OCI-LY7 (cell line): ENCODE measurements around the gene CHODL.

Source experiments
- EZH2phosphoT487 ChIP-seq: fragments of 200-600 bp; sonication (generic); IDR thresholded peaks from 2 replicates; pipeline ENCODE4 v1.6.1; 2018; ENCODE audit warnings: low read depth, borderline replicate concordance, mild to moderate bottlenecking, mixed run types, antibody characterized with exemption, low read length, moderate library complexity, mixed read lengths
- TF ChIP-seq, protein P1 (sequence below): fragments of 200-600 bp; sonication (generic); conservative IDR thresholded peaks from 2 replicates; pipeline ENCODE4 v1.5.1; 2014; ENCODE audit warnings: mild to moderate bottlenecking, antibody characterized with exemption, low read length, moderate library complexity, mixed read lengths

DNA sequence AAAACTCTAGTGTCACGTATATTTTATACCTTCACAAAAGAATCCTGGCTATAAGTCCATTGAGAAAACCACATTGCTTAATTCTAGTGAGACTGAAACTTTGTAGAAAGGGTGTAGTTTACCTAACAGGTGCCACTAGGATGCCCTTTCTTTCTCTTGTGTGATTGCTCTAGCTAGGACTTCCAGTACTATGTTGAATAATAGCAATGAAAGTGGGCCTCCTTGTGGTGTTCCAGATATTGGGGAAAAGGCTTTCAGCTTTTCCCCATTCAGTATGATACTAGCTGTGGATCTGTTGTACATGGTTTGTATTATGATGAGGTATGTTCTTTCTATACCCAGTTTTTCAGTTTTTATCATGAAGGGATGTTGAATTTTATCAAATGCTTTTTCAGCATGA is 39.7 kb upstream of the CHODL start:
- TF ChIP-seq, protein P1, sequence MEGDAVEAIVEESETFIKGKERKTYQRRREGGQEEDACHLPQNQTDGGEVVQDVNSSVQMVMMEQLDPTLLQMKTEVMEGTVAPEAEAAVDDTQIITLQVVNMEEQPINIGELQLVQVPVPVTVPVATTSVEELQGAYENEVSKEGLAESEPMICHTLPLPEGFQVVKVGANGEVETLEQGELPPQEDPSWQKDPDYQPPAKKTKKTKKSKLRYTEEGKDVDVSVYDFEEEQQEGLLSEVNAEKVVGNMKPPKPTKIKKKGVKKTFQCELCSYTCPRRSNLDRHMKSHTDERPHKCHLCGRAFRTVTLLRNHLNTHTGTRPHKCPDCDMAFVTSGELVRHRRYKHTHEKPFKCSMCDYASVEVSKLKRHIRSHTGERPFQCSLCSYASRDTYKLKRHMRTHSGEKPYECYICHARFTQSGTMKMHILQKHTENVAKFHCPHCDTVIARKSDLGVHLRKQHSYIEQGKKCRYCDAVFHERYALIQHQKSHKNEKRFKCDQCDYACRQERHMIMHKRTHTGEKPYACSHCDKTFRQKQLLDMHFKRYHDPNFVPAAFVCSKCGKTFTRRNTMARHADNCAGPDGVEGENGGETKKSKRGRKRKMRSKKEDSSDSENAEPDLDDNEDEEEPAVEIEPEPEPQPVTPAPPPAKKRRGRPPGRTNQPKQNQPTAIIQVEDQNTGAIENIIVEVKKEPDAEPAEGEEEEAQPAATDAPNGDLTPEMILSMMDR, result no peak
- TF ChIP-seq EZH2phosphoT487, result no peak
